GM19324 (cell line): ENCODE data around the gene GRXCR1.
A peak's percentile ranks its signal among the peaks of the same experiment; 100 is the strongest.

Experiments used
- ATAC-seq: cut with Tn5 transposase; IDR thresholded peaks from one replicate; pipeline ENCODE4 v1.9.1; 2021; ENCODE audit warnings: mild to moderate bottlenecking, moderate library complexity; ENCODE audit not compliant: unreplicated experiment, low FRiP score

GRXCR1 gene

GRCh38 chr4:42925921-42926320 is 33.4 kb downstream of the GRXCR1 start:
- no peak for ATAC-seq

GRCh38 chr4:42927946-42928345 is 35.4 kb downstream of the GRXCR1 start:
- ATAC-seq = no peak

GRCh38 chr4:42928582-42928981 is 36.1 kb downstream of the GRXCR1 start:
- no peak for ATAC-seq

GRCh38 chr4:42942216-42942615 is 49.7 kb downstream of the GRXCR1 start:
- no peak for ATAC-seq

- no peak for ATAC-seq
These were observed 53.4 kb downstream of the GRXCR1 start for GRCh38 chr4:42945874-42946273.

GRCh38 chr4:42953321-42953720 is 60.8 kb downstream of the GRXCR1 start:
- no peak for ATAC-seq

- ATAC-seq = no peak
These were observed 62.6 kb downstream of the GRXCR1 start for GRCh38 chr4:42954963-42955669.

GRCh38 chr4:42955746-42956505 is 63.4 kb downstream of the GRXCR1 start:
- no peak for ATAC-seq

GRCh38 chr4:42965326-42965725 is 72.8 kb downstream of the GRXCR1 start:
- no peak for ATAC-seq

- ATAC-seq = no peak
These were observed 93.5 kb downstream of the GRXCR1 start for GRCh38 chr4:42985976-42986375.

- no peak for ATAC-seq
These were observed 102.9 kb downstream of the GRXCR1 start for GRCh38 chr4:42995343-42995944.

GRCh38 chr4:43008793-43009192 is 116.3 kb downstream of the GRXCR1 start:
- ATAC-seq = no peak

- no peak for ATAC-seq
These were observed 121.7 kb downstream of the GRXCR1 start for GRCh38 chr4:43014256-43014655.

GRCh38 chr4:43041632-43042031 is 149.1 kb downstream of the GRXCR1 start:
- no peak for ATAC-seq

GRCh38 chr4:43047058-43047457 is 154.5 kb downstream of the GRXCR1 start:
- no peak for ATAC-seq

GRCh38 chr4:43048570-43048969 is 156.1 kb downstream of the GRXCR1 start:
- ATAC-seq = no peak

- no peak for ATAC-seq
These were observed 156.8 kb downstream of the GRXCR1 start for GRCh38 chr4:43049326-43049725.

GRCh38 chr4:43066415-43066814 is 173.9 kb downstream of the GRXCR1 start:
- no peak for ATAC-seq

GRCh38 chr4:43071069-43071468 is 178.6 kb downstream of the GRXCR1 start:
- ATAC-seq = peak; percentile 60
